Subcutaneous adipose tissue (tissue), 4 donors: ENCODE data around the gene TLNRD1. TPM values are rescaled to one million over a fixed set of nuclear protein-coding genes. Genes with fewer than 3 reads are reported as not detected.

ENCODE experiments used
- CTCF ChIP-seq: fragments of 450-650 bp; IDR thresholded peaks from one replicate; pipeline ENCODE4 v1.5.1; 2016; ENCODE audit warnings: low read depth, mild to moderate bottlenecking, control low read depth, antibody characterized with exemption, moderate library complexity
- total RNA-seq, 4 donors: library from RNA; depleted of rRNA; stranded (reverse); fragments of >200 nt; gene quantifications; one replicate each; pipeline ENCODE4 v1.1.0, GENCODE V29; 2016

TLNRD1 gene
- 10 to 100 TPM; 10.3 to 33.5 (median 11.9) TPM for total RNA-seq

- no peak for TF ChIP-seq CTCF
Measured at GRCh38 chr15:81000624-81001151, at the start of gene TLNRD1. Gene TLNRD1, plus strand, starts transcription at chr15:81000923. Its CDS starts 1,349 bp downstream, at chr15:81002272.

- no peak for TF ChIP-seq CTCF
Measured at GRCh38 chr15:80951941-80952340, 48.8 kb upstream of the TLNRD1 start.

GRCh38 chr15:80953001-80953952 is 47.4 kb upstream of the TLNRD1 start:
- no peak for TF ChIP-seq CTCF

- no peak for TF ChIP-seq CTCF
Measured at GRCh38 chr15:80953953-80954778, 46.6 kb upstream of the TLNRD1 start.

- no peak for TF ChIP-seq CTCF
Measured at GRCh38 chr15:80957556-80957955, 43.2 kb upstream of the TLNRD1 start.

- no peak for TF ChIP-seq CTCF
Measured at GRCh38 chr15:80957976-80958375, 42.7 kb upstream of the TLNRD1 start.
